Ishikawa (cell line): ENCODE results near the gene PPP1R13B.

Experiments
- CEBPB ChIP-seq: IDR thresholded peaks from 2 replicates; pipeline ENCODE4 v1.6.1; 2012
- CREB1 ChIP-seq: IDR thresholded peaks from 2 replicates; pipeline ENCODE4 v1.6.1; 2012; ENCODE audit warnings: low read depth
- EGR1 ChIP-seq: IDR thresholded peaks from 2 replicates; pipeline ENCODE4 v1.6.1; 2012
- EP300 ChIP-seq: IDR thresholded peaks from 2 replicates; pipeline ENCODE4 v1.6.1; 2012; ENCODE audit warnings: borderline replicate concordance
- FOXM1 ChIP-seq: IDR thresholded peaks from 2 replicates; pipeline ENCODE4 v1.6.1; 2012; ENCODE audit warnings: low read depth, borderline replicate concordance
- MAX ChIP-seq: IDR thresholded peaks from 2 replicates; pipeline ENCODE4 v1.6.1; 2012
- NFIC ChIP-seq: IDR thresholded peaks from 2 replicates; pipeline ENCODE4 v1.6.1; 2012
- RAD21 ChIP-seq: IDR thresholded peaks from 2 replicates; pipeline ENCODE4 v1.6.1; 2012; ENCODE audit warnings: low read depth
- TAF1 ChIP-seq: IDR thresholded peaks from 2 replicates; pipeline ENCODE4 v1.6.1; 2012; ENCODE audit warnings: low read depth, mild to moderate bottlenecking
- TCF12 ChIP-seq: IDR thresholded peaks from 2 replicates; pipeline ENCODE4 v1.6.1; 2012; ENCODE audit warnings: low read depth
- TEAD4 ChIP-seq: IDR thresholded peaks from 2 replicates; pipeline ENCODE4 v1.6.1; 2012
- USF1 ChIP-seq: IDR thresholded peaks from 2 replicates; pipeline ENCODE4 v1.6.1; 2012
- YY1 ChIP-seq: IDR thresholded peaks from 2 replicates; pipeline ENCODE4 v1.6.1; 2012; ENCODE audit warnings: low read depth
- ZBTB7A ChIP-seq: IDR thresholded peaks from 2 replicates; pipeline ENCODE4 v1.6.1; 2012; ENCODE audit warnings: low read depth
- TF ChIP-seq, protein P1 (sequence below): IDR thresholded peaks from 2 replicates; pipeline ENCODE4 v1.6.1; 2012; ENCODE audit warnings: low read depth, mild to moderate bottlenecking

PPP1R13B gene

GRCh38 chr14:103857256-103857655 lies 9.9 kb upstream of the PPP1R13B start:
- TF ChIP-seq RAD21 (no peak), CEBPB (no peak), TEAD4 (no peak), TCF12 (no peak), TAF1 (no peak), MAX (no peak), YY1 (no peak), ZBTB7A (no peak), EP300 (no peak), NFIC (no peak), EGR1 (no peak), USF1 (no peak), FOXM1 (no peak), CREB1 (no peak)
- TF ChIP-seq, protein P1, sequence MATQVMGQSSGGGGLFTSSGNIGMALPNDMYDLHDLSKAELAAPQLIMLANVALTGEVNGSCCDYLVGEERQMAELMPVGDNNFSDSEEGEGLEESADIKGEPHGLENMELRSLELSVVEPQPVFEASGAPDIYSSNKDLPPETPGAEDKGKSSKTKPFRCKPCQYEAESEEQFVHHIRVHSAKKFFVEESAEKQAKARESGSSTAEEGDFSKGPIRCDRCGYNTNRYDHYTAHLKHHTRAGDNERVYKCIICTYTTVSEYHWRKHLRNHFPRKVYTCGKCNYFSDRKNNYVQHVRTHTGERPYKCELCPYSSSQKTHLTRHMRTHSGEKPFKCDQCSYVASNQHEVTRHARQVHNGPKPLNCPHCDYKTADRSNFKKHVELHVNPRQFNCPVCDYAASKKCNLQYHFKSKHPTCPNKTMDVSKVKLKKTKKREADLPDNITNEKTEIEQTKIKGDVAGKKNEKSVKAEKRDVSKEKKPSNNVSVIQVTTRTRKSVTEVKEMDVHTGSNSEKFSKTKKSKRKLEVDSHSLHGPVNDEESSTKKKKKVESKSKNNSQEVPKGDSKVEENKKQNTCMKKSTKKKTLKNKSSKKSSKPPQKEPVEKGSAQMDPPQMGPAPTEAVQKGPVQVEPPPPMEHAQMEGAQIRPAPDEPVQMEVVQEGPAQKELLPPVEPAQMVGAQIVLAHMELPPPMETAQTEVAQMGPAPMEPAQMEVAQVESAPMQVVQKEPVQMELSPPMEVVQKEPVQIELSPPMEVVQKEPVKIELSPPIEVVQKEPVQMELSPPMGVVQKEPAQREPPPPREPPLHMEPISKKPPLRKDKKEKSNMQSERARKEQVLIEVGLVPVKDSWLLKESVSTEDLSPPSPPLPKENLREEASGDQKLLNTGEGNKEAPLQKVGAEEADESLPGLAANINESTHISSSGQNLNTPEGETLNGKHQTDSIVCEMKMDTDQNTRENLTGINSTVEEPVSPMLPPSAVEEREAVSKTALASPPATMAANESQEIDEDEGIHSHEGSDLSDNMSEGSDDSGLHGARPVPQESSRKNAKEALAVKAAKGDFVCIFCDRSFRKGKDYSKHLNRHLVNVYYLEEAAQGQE: no peak

DNA sequence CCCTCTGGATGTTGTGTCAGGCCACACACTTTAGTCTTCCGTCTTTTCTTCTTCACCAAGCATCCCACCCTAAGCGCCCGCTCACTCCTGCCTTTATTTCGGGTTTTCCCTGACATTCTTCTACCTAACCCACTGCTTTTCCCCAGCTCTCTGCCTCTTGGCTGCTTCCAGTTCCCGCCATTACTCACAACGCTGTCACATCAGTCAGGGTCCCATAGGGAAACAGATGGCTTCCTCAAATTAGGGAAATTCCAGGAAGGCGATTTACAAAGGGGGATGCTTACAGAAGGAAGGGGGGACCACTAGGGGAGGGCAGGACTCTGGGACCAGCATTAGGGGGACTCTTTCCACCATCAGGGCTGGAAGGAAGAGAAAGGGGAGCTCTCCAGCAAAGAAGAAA lies 9.2 kb upstream of the PPP1R13B start:
- TF ChIP-seq NFIC (no peak), USF1 (no peak), FOXM1 (no peak), MAX (no peak), CREB1 (no peak), EP300 (no peak), YY1 (no peak), CEBPB (no peak), ZBTB7A (no peak)
- TF ChIP-seq, protein P1: no peak

DNA sequence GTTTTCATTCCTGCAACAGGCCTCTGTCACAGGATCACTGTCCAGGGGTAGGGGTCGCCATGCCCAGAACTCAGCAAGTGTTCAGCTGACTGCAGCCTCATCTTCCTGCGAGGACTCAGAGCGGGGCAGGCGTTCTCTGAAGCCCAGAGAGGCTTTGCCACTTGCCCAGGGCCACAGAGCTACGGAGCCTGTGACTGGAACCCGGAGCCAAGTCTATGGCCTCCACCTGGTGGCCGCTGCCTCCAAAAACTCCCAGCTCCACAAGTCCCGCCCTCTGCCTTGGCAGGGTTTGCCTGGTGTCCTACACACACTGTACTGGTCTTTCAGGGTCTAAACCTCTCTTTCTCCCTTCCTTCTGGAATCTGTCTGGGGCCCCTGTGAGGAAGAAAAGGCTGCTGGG lies 8.7 kb upstream of the PPP1R13B start:
- TF ChIP-seq TCF12 (no peak), EP300 (no peak), RAD21 (peak; percentile 20; the same call in 1 of the 2 replicates), MAX (no peak), YY1 (no peak), CEBPB (no peak), EGR1 (no peak), FOXM1 (no peak)
- TF ChIP-seq, protein P1: no peak

GRCh38 chr14:103855734-103856095 lies 8.3 kb upstream of the PPP1R13B start:
- no peak for TF ChIP-seq TCF12
- TF ChIP-seq TAF1: no peak
